Measurements from ENCODE around the gene ACTL7B.
A peak's percentile ranks its signal among the peaks of the same experiment; 100 is the strongest.
"Not testable (repeated sequence)": the region's sequence is repeated elsewhere in the genome, so short reads cannot be mapped to it uniquely, and the experiment has no call there.

The ACTL7B gene

DNA sequence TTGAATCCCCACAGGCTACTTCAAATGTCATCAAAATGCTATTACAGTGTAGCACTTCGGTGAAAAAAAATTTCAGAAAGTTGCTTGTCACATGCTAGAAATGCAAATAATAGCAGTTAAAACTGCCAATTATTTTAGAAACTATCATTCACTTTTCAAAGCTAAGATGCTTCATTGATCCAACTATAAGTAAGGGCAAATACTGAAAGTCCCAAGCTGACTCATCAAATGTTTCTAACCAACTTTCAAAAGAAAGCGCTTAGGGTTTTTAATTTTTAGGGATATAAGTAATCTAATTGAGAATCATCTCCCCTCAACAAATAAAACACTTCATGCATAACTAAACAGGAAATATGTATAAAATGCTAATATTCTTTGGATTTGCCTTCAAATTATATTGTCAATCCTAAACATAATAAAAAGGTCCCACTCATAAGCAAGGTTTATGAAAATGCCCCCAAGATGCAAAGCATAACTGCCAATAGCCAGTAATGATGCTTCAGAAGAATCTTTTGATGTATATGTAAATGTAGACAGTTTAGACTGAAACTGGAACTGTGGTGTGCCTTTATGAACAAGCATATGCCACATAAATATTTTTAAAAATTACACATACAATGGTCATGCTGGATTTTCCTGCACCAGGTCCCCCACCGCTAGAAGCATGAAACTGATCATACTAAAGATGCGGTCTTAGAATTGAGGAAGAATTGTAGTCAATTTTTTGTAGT is 18.4 kb upstream of the ACTL7B start:
- intact Hi-C loops (cut with DNase I): no loop called here
- DNase-seq: no peak

DNA sequence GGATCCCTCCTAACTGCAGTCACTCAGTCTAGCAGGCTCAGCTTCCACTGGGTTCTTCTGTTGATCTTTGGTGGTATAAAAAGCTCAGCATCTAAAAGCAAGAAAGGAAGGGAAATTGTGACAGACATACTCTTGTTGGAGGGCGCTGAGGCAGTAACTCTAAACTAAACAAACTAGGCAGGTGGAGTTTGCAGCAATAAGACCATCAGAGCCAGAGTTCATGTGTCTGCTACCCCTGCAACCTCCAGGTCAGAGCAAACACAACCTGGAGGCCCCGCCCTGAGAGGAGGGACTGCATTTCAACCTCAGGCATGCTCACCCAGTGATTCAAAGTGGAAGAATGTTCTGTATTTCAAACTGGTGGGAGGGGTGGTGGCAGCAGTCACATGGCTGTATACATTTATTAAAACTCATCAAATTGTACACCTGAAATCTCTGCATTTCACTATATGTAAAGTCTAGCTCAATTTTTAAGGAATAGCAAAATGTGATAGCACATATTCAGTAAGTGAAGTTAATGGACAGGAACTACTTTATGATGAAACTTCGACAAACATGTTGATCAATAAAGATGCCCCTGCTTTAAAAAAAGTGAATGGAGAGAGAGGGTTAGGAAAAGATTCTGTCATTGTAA is 13.4 kb upstream of the ACTL7B start:
- DNase-seq: no peak
- intact Hi-C loops (cut with DNase I): no loop called here

DNA sequence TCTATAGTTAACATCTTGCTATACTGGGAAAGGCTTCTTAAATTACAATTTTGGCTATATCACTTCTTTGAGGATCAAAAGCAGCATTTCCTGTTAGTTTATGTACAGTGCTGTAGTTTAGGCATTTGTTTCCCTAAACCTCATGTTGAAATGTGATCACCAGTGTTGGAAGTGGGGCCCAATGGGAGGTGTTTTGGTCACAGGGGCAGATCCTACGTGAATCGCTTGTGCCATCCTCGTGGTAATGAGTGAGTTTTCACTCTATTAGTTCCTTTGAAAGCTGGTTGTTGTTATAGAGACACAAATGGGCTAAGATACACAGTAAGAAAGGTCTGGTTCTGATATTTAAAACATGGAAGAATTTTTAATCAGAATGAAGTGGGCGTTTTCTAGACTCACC is 12.0 kb upstream of the ACTL7B start:
- intact Hi-C loops (cut with DNase I): no loop called here
- DNase-seq: no peak

DNA sequence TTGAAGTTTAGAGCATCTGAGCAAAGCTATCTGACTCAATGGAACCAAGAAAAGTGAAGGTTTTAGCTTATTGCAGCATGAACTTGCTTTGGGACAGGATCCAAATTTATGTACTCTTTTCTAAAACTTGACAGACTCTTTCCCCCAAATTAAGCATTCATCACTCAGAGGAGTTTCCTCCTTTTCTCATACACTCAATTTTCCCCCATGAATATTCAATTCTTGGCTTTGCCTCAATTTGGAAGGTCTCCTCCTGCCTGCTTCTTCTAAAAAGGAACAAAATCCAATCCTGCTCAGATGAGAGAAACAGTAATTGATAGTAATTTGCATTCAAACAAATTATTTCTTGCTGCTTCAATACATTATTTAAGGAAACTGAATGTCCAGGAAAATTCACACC is 11.3 kb upstream of the ACTL7B start:
- intact Hi-C loops (cut with DNase I): no loop called here
- no peak for DNase-seq

DNA sequence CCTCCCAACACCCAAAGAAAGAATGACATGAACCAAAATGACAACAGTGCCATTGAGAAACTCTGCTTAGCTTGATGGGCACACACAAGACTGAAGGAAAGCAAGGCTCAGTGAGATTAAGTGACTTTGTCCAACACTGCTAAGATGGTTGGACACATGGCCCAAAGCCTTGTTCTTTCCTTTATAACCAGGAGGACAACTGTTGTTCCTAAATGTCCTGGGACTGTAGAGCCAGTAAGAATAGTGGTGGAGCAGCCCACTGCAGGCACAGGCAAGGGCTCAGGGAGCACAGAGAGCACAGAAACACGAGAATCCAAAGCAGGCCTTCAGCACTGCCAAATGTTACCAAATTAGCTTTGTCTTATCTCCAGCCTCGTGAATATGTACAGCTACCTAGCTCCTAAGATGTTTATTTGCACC is 10.2 kb upstream of the ACTL7B start:
- DNase-seq: no peak
- intact Hi-C loops (cut with DNase I): no loop called here

DNA sequence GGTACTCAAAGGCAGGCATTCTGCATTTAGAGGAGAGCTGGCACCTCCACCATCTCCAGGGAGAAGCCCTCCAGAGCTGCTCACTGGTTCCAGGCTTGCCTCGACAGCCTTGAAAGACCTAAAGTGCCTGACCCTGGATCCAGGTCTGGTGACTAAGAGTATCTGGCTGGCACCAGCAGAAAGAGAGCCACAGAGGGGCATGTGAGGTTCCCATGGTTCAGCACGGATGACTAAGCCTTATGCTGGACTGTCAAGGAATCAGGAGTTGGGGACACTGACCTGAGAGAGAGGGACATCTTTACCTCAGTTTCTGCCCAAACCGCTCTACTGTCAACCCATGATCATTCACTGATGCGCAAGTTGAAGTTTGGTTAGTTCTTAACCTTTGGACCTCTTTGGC is 9.3 kb upstream of the ACTL7B start:
- intact Hi-C loops (cut with DNase I): no loop called here

DNA sequence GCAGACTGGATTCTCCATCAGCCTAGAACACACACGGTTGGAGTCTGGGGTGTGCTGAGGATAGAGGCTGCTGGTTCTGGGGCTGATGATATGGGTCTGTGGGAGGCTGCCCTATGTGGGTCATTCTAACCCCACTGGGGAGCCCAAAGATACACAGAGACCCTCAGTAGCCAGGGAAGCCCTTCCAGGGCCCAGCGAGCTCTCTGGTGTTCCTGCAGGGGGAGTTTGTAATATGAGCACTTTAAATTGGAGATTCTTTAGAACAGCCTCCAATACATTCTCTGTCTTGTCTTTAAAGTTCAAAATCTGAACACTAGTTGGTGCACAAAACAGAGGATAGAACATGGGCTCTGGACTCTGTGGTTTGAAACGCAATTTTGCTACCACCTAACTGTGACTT is 8.7 kb upstream of the ACTL7B start:
- no peak for DNase-seq
- intact Hi-C loops (cut with DNase I): no loop called here

More for the DNA sequence above, 9.3 kb upstream of the ACTL7B start:
- no peak for DNase-seq

DNA sequence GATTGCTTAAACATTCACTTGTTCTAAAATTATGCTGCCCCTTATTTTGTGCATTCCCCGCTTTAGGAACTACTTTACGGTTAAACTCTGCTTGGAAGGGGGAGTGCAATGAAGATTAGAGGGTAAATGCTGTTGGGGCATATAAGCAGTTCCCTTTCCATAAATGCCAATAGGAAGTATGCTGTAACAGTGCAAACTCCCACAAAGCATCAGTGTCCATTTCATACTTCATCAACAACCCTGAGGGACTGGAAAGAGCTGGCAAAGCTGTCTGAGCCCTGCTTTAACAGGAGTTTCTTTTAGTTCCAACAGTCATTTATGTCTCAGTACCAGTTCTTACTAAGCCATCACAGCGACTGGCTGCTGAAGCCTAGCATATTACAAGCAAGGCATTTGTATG is 8.1 kb upstream of the ACTL7B start:
- no peak for DNase-seq
- intact Hi-C loops (cut with DNase I): no loop called here

DNA sequence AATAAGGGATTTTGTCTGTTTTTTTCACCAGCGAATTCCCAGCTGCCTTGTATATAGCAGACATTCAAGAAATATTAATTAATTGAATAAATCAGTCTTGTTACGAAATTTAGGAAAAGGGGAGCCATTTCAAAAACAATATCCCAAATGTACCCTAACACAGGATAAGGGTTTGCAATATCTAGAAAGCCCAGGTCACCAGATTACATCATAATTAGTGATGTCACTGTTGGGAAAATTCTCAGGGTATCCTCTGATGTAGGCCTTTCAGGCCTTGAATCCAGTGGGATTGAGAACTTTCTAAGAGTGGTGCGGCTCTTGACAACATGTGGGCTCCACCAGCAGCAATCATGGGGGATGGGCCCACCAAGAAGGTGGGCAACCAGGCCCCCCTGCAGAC is 6.2 kb upstream of the ACTL7B start, which contains the start of gene ACTL7A:
TSS of gene ACTL7A (plus strand) at position 270 of the 400 bp plus-strand sequence. CDS start at position 327, 57 bp downstream.
- intact Hi-C loops (cut with DNase I): no loop called here
- no peak for DNase-seq

DNA sequence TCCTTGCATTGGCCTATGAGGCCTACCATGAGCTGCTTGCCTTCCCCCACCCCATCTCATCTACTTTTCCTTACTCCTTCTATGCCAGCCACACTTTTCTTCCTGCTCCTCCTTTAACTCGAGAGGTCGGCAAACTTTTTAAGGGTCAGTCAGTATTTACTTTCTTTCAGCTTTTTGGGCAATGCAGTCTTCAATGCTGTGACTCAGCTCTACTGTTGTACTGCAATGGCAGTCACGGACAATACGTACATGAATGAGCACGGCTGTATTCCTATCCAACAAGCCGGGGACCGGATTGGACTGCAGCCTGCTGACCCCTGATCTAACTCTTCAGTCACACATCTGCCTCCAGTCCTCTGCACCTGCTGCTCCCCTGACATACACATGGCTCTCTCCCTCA is 5.7 kb upstream of the ACTL7B start:
- intact Hi-C loops (cut with DNase I): no loop called here

DNA sequence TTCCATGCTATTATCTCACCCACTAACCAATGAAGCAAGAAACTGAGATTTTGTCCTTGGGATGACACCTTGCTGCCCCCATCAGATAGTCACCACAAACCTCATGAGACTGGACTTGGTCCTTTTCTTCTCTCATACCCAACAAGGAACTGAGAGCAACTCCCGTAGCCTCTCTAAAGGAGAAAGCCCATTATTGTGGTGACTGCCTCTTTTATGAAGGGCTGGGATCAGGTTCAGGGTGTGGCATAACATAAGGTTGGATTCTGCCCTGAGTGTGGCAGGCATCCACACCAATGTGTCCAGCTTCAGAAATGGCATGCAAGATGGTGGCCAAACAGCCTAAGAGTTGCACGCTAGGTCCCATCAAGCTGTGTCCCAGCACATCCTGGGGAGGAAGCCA is 5.0 kb upstream of the ACTL7B start:
- intact Hi-C loops (cut with DNase I): no loop called here
- DNase-seq: no peak

More for the DNA sequence above, 5.7 kb upstream of the ACTL7B start:
- DNase-seq: no peak

DNA sequence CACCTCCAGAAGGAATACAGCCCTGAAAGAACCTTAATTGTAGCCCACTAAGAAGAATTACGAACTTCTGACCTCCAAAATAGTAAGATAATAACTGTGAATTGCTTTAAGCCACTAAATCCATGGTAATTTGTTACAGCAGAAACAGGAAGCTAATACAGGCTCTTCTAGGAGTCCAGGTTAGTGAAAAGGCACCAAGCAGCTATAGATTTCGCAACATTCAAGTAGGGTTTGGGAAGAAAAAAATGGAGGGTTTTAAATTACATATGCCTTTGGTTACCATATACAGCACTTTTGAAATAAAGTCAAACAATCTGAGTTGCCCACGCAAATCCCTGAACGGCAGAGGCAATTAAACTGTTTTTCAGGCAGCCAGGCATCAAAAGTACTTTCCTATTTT is 4.6 kb upstream of the ACTL7B start:
- no peak for DNase-seq
- intact Hi-C loops (cut with DNase I): no loop called here

DNA sequence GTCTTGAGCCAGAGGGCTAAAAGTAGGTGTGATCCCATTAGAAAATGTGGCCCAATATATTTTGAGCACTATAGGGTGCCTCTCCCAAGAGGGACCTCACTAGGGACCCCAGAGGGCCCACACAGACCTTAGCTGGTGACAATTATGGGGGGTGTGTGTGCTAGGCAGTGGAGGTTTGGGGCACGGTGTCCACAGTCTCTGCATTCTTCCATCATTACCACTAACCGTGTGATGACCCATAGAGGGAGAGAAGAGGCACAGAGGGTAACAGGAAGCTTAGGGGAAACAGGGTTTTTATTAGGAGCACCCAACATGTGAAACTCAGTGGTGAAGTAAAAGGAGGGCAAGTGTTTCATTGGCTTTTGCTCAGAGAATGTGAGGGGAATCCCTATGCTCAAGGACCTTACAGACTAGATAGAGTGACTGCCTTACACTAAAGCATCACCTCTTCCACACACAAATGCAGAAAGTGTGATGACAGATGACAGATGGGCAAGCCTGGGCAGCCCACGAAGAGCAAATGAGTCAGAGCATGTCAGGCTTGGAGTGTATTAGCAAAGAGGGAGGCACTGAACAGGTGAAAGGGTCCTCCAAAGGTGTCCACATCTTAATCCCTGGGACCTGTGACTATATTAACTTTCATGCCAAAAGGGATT is 3.8 kb upstream of the ACTL7B start:
- intact Hi-C loops (cut with DNase I): no loop called here
- DNase-seq: no peak

DNA sequence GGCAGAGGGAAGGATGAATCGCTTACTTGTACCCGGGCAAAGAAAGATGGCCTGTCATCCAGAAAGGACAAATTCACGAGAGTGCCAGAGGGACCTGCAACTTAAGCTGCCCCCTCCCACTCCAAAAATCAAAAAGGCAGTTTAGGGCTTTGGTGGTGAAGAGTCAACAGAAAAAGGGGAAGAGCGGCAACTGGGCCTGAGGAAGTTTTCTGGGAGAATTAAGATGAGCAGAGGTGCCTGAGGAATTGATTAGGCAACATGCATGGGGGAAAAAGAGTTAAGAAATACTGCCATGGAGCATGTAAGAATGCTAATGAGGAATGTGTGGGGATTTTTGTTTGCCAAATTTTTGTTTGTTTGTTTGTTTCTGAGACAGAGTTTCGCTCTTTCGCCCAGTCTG is 1.8 kb upstream of the ACTL7B start:
- DNase-seq: no peak
- intact Hi-C loops (cut with DNase I): no loop called here

DNA sequence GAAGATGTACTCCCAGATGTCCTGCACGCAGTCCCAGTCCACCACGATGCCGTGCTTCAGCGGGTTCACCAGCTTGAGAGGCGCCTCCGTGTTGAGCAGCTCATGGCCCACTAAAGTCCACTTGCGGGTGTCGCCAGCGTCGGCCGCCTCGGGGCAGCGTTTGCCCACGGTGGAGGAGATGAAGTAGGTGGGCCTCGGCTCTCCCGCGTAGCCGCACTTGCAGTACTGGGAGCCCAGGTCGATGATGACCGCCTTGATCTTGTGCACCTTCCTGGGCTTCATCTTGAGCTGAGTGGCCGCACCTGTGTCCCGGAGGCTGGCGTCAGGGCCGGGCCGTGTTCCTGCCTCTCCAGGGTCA is 278 bp downstream of the ACTL7B start:
- peak in 1 of 10 donors; percentile 60 for DNase-seq
- intact Hi-C loops (cut with DNase I): no loop called here

DNA sequence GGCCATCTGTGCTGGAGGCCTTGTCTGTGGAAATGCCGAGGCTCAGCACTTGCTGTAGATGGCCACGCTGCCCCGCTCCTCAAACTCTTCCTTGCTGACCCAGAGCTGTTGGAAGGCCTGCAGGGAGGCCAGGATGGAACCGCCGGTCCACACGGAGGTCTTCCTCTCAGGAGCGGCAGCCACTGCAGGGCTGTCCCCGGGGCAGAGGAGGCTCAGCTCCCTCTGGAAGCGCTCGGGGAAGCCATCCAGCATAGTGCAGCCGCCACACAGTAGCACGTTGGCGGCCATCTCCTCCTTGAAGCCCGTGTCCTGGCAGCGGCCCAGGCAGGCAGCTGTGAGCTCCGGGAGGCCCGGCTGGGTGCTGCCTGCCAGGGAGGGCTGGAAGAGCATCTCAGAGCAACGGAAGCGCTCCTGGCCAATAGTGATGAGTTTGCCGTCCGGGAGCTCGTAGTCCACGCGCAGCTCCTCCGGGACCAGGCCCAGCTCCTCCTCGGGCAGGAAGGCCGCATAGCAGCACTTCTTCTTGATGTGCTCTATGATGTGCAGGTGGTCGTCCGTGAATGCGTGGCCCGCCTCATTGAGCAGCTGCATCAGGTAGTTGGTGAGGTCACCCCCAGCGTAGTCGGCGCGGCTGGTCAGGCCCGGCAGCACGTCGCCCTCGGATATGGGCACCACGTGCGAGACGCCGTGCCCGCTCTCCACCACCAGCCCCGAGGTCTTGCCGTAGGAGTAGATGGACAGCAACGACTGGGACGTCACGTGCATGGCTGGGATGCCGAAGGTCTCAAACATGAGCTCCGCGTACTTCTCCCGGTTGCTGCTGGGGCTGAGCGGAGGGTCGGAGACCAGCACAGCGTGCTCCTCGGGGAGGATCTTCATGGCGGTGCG is 901 bp downstream of the ACTL7B start:
- intact Hi-C loops (cut with DNase I): no loop called here
- peak in 1 of 10 donors; percentile 84 for DNase-seq

DNA sequence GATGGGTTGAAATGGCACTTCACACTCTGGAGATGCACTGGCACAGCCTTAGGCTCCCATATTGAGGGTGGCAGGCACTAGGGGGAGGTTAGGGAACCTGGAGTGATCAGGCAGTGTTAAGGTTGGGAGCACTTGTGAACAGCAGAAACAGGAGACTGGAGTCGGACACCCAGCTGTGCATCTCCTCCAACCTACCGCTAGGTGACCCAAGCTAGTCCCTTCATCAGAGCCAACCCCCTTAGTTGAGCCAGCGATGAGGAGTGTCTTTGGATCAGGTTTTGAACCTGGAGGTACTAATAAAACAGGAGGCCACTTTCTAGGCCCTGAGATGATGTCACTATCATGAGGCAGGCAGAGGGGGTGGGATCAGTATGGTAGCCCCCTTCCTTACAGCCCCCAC is 1.7 kb downstream of the ACTL7B start:
- intact Hi-C loops (cut with DNase I): no loop called here
- DNase-seq: no peak

DNA sequence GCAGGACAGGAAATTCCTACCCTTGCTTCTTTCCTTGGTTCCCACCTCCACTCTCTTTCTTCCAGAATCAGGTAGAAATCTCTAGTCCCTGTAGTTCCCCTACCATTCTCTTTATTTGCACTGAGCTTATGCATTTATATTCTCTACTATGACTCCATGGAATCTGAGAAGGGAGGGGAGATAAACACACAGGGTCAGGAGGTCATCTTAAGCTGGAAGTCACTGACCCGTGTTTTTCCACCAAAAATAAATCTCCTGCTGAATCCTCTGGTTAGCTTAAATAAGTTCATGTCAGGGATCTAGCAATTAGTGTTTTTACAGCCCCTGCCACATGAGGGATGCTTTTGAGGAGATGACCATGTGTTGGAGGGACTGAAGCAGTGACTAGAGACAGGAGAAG is 3.7 kb downstream of the ACTL7B start:
- DNase-seq: no peak
- intact Hi-C loops (cut with DNase I): no loop called here

DNA sequence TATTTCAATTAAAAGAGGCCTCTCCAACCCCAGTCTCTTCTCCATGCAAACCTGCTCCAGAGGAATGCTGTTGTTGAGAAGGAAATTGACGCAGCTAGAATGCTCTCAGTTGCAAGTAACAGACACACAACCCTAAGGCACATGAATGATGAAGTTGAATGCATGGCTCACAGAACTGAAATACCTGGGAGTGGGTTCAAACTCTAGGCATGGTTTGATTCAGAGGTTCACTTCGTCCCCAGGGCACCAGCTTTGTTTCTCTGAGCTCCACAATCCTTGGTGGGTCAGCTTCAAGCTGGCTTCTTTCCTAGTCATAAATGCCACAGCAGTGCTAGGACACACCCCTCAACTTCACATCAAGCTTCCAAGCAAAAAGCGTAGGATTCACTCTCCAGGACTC is 4.6 kb downstream of the ACTL7B start:
- no peak for DNase-seq
- intact Hi-C loops (cut with DNase I): no loop called here

DNA sequence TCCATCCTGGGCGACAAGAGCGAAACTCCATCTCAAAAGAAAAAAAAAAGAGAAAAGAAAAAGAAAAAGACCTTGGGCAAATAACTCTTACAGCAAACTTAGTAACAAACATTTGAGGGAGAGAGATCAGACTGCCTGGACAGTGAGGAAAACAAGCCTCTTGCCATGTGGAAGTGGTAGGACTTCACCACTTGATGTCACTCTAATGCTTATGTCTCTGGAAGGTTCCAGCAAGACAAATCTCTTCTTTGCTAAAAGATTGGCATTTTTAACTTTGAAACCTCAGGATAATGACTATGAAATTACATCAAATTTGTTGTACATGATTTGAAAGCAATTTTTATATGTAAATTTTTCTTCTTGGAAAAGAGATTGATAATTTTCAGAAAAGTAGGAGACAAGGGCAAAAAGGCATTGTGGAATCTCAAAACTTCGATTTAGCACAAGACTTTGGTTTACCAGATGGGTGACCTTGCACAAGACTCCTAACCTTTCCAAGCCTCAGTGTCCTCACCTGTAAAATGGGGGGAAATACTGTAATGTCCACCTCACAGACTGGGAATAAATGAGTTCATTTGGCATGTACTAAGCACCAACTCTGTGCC is 5.4 kb downstream of the ACTL7B start:
- intact Hi-C loops (cut with DNase I): no loop called here
- DNase-seq: no peak

DNA sequence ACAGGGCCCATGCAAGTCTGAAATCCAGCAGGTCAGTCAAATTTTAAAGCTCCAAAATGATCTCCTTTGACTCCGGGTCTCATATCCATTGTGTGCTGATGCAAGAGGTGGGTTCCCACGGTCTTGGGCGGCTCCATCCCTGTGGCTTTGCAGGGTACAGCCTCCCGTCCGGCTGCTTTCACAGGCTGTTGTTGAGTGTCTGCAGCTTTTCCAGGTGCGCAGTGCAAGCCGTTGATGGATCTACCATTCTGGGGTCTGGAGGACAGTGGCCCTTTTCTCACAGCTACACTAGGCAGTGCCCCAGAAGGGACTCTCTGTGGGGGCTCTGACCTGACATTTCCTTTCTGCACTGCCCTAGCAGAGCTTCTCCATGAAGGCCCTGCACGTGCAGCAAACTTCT is 7.5 kb downstream of the ACTL7B start:
- DNase-seq; intact Hi-C loops (cut with DNase I): not testable (repeated sequence)
